Measurements from ENCODE around the gene SGF29.
"Not testable (repeated sequence)": the region's sequence is repeated elsewhere in the genome, so short reads cannot be mapped to it uniquely, and the experiment has no call there.

Gene SGF29

GRCh38 chr16:28532940-28533647, 20.6 kb upstream of the SGF29 start:
- no peak for DNase-seq (ENCODE audit: extremely low read depth in 1 of 2, low read depth in 1 of 2)

GRCh38 chr16:28534542-28535373, 19.0 kb upstream of the SGF29 start:
- no peak for DNase-seq (ENCODE audit: extremely low read depth in 1 of 2, low read depth in 1 of 2)

GRCh38 chr16:28537076-28537475, 16.6 kb upstream of the SGF29 start:
- no peak for DNase-seq (ENCODE audit: extremely low read depth in 1 of 2, low read depth in 1 of 2)

- DNase-seq (ENCODE audit: extremely low read depth in 1 of 2, low read depth in 1 of 2), result no peak
These were observed 15.6 kb upstream of the SGF29 start for GRCh38 chr16:28537964-28538732.

GRCh38 chr16:28538733-28539596, 14.8 kb upstream of the SGF29 start, which contains the start of gene NUPR1:
NUPR1 (minus strand) TSS chr16:28538974; CDS start chr16:28538907, 67 bp downstream.
- DNase-seq (ENCODE audit: extremely low read depth in 1 of 2, low read depth in 1 of 2), result no peak

- no peak for DNase-seq (ENCODE audit: extremely low read depth in 1 of 2, low read depth in 1 of 2)
These were observed 13.4 kb upstream of the SGF29 start for GRCh38 chr16:28540346-28540745.

- no peak for DNase-seq (ENCODE audit: extremely low read depth in 1 of 2, low read depth in 1 of 2)
These were observed 11.1 kb upstream of the SGF29 start for GRCh38 chr16:28542646-28543045.

GRCh38 chr16:28543072-28543471, 10.6 kb upstream of the SGF29 start:
- DNase-seq (ENCODE audit: extremely low read depth in 1 of 2, low read depth in 1 of 2), result no peak

- no peak for DNase-seq (ENCODE audit: extremely low read depth in 1 of 2, low read depth in 1 of 2)
These were observed 8.7 kb upstream of the SGF29 start for GRCh38 chr16:28544998-28545397.

GRCh38 chr16:28545964-28546363, 7.8 kb upstream of the SGF29 start:
- DNase-seq (ENCODE audit: extremely low read depth in 1 of 2, low read depth in 1 of 2), result not testable (repeated sequence)

GRCh38 chr16:28546626-28547025, 7.1 kb upstream of the SGF29 start:
- no peak for DNase-seq (ENCODE audit: extremely low read depth in 1 of 2, low read depth in 1 of 2)

- no peak for DNase-seq (ENCODE audit: extremely low read depth in 1 of 2, low read depth in 1 of 2)
These were observed 5.4 kb upstream of the SGF29 start for GRCh38 chr16:28548306-28548802.

GRCh38 chr16:28549301-28549899, 4.3 kb upstream of the SGF29 start:
- DNase-seq (ENCODE audit: extremely low read depth in 1 of 2, low read depth in 1 of 2), result no peak

GRCh38 chr16:28554634-28555423, 1.1 kb downstream of the SGF29 start:
- DNase-seq (ENCODE audit: extremely low read depth in 1 of 2, low read depth in 1 of 2), result no peak

- no peak for DNase-seq (ENCODE audit: extremely low read depth in 1 of 2, low read depth in 1 of 2)
These were observed 1.8 kb downstream of the SGF29 start for GRCh38 chr16:28555561-28555960.

- DNase-seq (ENCODE audit: extremely low read depth in 1 of 2, low read depth in 1 of 2), result no peak
These were observed 3.2 kb downstream of the SGF29 start for GRCh38 chr16:28556914-28557320.

- DNase-seq (ENCODE audit: extremely low read depth in 1 of 2, low read depth in 1 of 2), result no peak
These were observed 4.7 kb downstream of the SGF29 start for GRCh38 chr16:28558456-28558855.

GRCh38 chr16:28561557-28562187, 8.0 kb downstream of the SGF29 start:
- no peak for DNase-seq (ENCODE audit: extremely low read depth in 1 of 2, low read depth in 1 of 2)

- DNase-seq (ENCODE audit: extremely low read depth in 1 of 2, low read depth in 1 of 2), result no peak
These were observed 8.5 kb downstream of the SGF29 start for GRCh38 chr16:28562199-28562598.

All from activated CD8-positive, alpha-beta memory T cell treated with anti-CD3 and anti-CD28 coated beads for 1 hour (primary cell).